Activated CD4-positive, alpha-beta T cell treated with anti-CD3 and anti-CD28 coated beads, Interleukin-2, amount 10 ng/mL, durations not matched to agents 7 days and 5 days (primary cell): Measurements from ENCODE around the gene ADAM10. TPM values are rescaled to one million over a fixed set of nuclear protein-coding genes. Genes with fewer than 3 reads are reported as not detected.
"Not testable (repeated sequence)": the region's sequence is repeated elsewhere in the genome, so short reads cannot be mapped to it uniquely, and the experiment has no call there.

Experiments
- CTCF ChIA-PET: fragments of 350-600 bp; sonication (Branson Sonifier 250); formaldehyde crosslinking; loops from one replicate; lab custom pipeline; 2021; ENCODE audit warnings: antibody characterized with exemption; lab: Charles Lee
- POLR2A ChIA-PET: fragments of 350-600 bp; sonication (Branson Sonifier 250); formaldehyde crosslinking; loops from one replicate; lab custom pipeline; 2021; ENCODE audit warnings: antibody characterized with exemption; lab: Charles Lee
- DNase-seq: peaks from one replicate; pipeline ENCODE4 v3.0.0-alpha.2; 2020
- H3K27ac Mint-ChIP-seq: one replicate; pipeline ENCODE4 v1.8.0; 2021; ENCODE audit warnings: mild to moderate bottlenecking, moderate library complexity, mixed read lengths
- H3K27me3 Mint-ChIP-seq: one replicate; pipeline ENCODE4 v1.8.0; 2021; ENCODE audit warnings: mixed read lengths
- H3K36me3 Mint-ChIP-seq: one replicate; pipeline ENCODE4 v1.8.0; 2021; ENCODE audit warnings: low read depth, mixed read lengths
- H3K4me1 Mint-ChIP-seq: one replicate; pipeline ENCODE4 v1.8.0; 2021; ENCODE audit warnings: mixed read lengths
- H3K4me3 Mint-ChIP-seq: one replicate; pipeline ENCODE4 v1.8.0; 2021; ENCODE audit warnings: mild to moderate bottlenecking, moderate library complexity, mixed read lengths
- H3K9me3 Mint-ChIP-seq: one replicate; pipeline ENCODE4 v1.8.0; 2021; ENCODE audit warnings: mixed read lengths
- total RNA-seq, 2 experiments: library from RNA; stranded (reverse); gene quantifications; one replicate each; pipeline ENCODE4 v1.2.3, GENCODE V29; 2021

ADAM10 gene
- total RNA-seq, 2 experiments from 2014 or later: 140 to 170 TPM

- H3K36me3 Mint-ChIP-seq: peaks cover 85% of the 10 kb centered on the region
- H3K27ac Mint-ChIP-seq: no peak overlapping the region
- no peak for DNase-seq
- peaks cover 30% of the 10 kb centered on the region for H3K4me1 Mint-ChIP-seq
- CTCF ChIA-PET: interaction anchor here (0.6 to 1.9 kb wide), 3 partner anchors 11 to 233 kb away, joined by 3 to 5 read pairs (median 3); no protein-coding TSS in a partner anchor
- H3K27me3 Mint-ChIP-seq: no peaks in the 10 kb centered on the region
- POLR2A ChIA-PET: no interaction called here
- H3K4me3 Mint-ChIP-seq: no peak overlapping the region
- peaks cover 19% of the 10 kb centered on the region for H3K9me3 Mint-ChIP-seq
Measured at GRCh38 chr15:58611731-58612676, 137.5 kb downstream of the ADAM10 start.

DNA sequence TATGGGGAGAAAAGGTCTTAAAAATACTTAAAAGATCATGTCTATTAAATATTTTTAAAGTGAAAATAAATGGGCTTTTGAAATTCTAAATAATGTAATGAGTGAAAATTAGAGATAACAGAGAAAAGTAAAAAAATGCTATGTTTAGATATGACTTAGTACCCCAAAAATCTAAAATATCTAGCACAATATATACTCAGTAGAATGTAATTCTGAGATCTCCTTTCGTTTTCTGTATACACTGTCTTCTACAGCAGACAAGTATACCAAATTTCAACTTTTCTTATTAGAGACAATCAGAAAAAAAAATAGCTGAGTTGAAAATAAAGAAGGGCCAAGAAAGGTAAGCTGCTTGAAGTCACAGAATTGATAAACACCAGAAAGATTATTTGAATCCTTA lies 140.8 kb downstream of the ADAM10 start:
- Mint-ChIP-seq H3K4me3 (no peak overlapping the region), H3K36me3 (peaks cover 78% of the 10 kb centered on the region), H3K9me3 (peaks cover 3% of the 10 kb centered on the region), H3K4me1 (peaks cover 22% of the 10 kb centered on the region), H3K27ac (no peak overlapping the region), H3K27me3 (no peaks in the 10 kb centered on the region)
- POLR2A ChIA-PET: interaction anchor here (0.6 kb wide), 1 partner anchor 18 kb away, joined by 4 read pairs; no protein-coding TSS in a partner anchor
- CTCF ChIA-PET: no interaction called here
- DNase-seq: no peak

- Mint-ChIP-seq H3K36me3 (peaks cover 79% of the 10 kb centered on the region), H3K27me3 (no peaks in the 10 kb centered on the region), H3K27ac (no peak overlapping the region), H3K4me1 (peaks cover 25% of the 10 kb centered on the region), H3K4me3 (no peak overlapping the region), H3K9me3 (peaks cover 1% of the 10 kb centered on the region)
- CTCF ChIA-PET: no interaction called here
- no peak for DNase-seq
- POLR2A ChIA-PET: no interaction called here
Measured at GRCh38 chr15:58608129-58608590, 141.3 kb downstream of the ADAM10 start.

DNA sequence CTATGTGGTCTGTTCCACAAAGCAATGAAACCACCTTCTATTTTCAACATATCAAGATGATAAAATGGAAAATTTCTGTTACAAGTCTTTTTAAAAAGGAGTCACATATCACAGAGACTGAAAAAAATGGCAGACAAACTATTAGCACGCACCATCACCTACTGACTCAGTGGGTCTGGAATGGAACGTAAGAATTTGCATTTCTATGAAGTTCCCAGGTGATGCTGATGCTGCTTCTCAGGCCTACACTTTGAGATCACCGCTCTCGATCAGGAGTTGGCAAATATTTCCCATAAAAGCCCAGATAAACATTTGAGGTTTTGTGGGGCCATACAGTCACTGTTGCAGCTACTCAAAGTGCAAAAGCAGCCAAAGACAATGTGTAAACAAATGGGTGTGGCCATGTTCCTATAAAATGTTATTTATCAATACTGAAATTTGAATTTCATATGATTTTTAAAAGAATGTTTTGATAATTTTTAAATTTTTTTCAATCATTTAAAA lies 142.9 kb downstream of the ADAM10 start:
- Mint-ChIP-seq H3K27me3 (no peaks in the 10 kb centered on the region), H3K36me3 (peaks cover 76% of the 10 kb centered on the region), H3K27ac (no peak overlapping the region), H3K4me1 (peaks cover 20% of the 10 kb centered on the region), H3K9me3 (no peaks in the 10 kb centered on the region), H3K4me3 (no peak overlapping the region)
- CTCF ChIA-PET: no interaction called here
- POLR2A ChIA-PET: no interaction called here
- no peak for DNase-seq

GRCh38 chr15:58605931-58606530 lies 143.5 kb downstream of the ADAM10 start:
- Mint-ChIP-seq H3K9me3 (no peaks in the 10 kb centered on the region), H3K4me1 (peaks cover 20% of the 10 kb centered on the region), H3K27ac (no peak overlapping the region), H3K36me3 (peaks cover 77% of the 10 kb centered on the region), H3K4me3 (no peak overlapping the region), H3K27me3 (no peaks in the 10 kb centered on the region)
- no peak for DNase-seq
- POLR2A ChIA-PET: no interaction called here
- CTCF ChIA-PET: interaction anchor here (0.6 kb wide), 1 partner anchor 83 kb away, joined by 3 read pairs; no protein-coding TSS in a partner anchor

GRCh38 chr15:58604455-58604923 lies 145.0 kb downstream of the ADAM10 start:
- Mint-ChIP-seq H3K4me1 (peaks cover 20% of the 10 kb centered on the region), H3K36me3 (peaks cover 62% of the 10 kb centered on the region), H3K27me3 (no peaks in the 10 kb centered on the region), H3K27ac (no peak overlapping the region), H3K9me3 (no peaks in the 10 kb centered on the region), H3K4me3 (no peak overlapping the region)
- no peak for DNase-seq
- POLR2A ChIA-PET: no interaction called here
- CTCF ChIA-PET: interaction anchor here (1.5 kb wide), 1 partner anchor 19 kb away, joined by 4 read pairs; no protein-coding TSS in a partner anchor

- H3K27me3 Mint-ChIP-seq, DNase-seq, H3K27ac Mint-ChIP-seq, H3K4me3 Mint-ChIP-seq, H3K9me3 Mint-ChIP-seq, POLR2A ChIA-PET: not testable (repeated sequence)
- CTCF ChIA-PET: interaction anchor here (1.5 kb wide), 1 partner anchor 19 kb away, joined by 4 read pairs; no protein-coding TSS in a partner anchor
- Mint-ChIP-seq H3K4me1 (peaks cover 16% of the 10 kb centered on the region), H3K36me3 (peaks cover 60% of the 10 kb centered on the region)
Measured at GRCh38 chr15:58603927-58604326, 145.6 kb downstream of the ADAM10 start.

DNA sequence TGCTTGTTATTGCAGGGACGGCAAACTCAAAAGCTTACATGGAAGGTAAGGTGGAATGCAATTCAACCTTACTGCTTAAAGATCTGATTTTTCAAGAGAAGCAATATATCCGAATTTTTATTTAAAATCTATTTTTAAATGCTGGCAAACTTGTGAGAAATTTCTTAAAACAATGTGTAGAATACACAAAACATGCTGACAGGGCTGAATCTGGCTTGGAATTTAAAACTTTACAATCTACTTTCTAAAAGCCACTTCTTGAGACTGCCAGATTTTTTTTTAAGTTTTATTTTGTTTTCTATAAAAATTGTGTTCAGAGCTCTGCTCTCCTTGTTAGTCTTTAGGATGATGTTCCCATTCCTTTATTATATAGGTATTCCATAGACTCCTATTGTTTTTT lies 146.7 kb downstream of the ADAM10 start:
- Mint-ChIP-seq H3K27me3 (no peaks in the 10 kb centered on the region), H3K9me3 (no peaks in the 10 kb centered on the region), H3K4me3 (no peak overlapping the region), H3K27ac (no peak overlapping the region), H3K36me3 (peaks cover 58% of the 10 kb centered on the region), H3K4me1 (peaks cover 11% of the 10 kb centered on the region)
- DNase-seq: no peak
- ChIA-PET CTCF (no interaction called here), POLR2A (no interaction called here)

- Mint-ChIP-seq H3K36me3 (peaks cover 55% of the 10 kb centered on the region), H3K27ac (no peak overlapping the region)
- POLR2A ChIA-PET: no interaction called here
Measured at GRCh38 chr15:58598829-58599210, 150.7 kb downstream of the ADAM10 start.

DNA sequence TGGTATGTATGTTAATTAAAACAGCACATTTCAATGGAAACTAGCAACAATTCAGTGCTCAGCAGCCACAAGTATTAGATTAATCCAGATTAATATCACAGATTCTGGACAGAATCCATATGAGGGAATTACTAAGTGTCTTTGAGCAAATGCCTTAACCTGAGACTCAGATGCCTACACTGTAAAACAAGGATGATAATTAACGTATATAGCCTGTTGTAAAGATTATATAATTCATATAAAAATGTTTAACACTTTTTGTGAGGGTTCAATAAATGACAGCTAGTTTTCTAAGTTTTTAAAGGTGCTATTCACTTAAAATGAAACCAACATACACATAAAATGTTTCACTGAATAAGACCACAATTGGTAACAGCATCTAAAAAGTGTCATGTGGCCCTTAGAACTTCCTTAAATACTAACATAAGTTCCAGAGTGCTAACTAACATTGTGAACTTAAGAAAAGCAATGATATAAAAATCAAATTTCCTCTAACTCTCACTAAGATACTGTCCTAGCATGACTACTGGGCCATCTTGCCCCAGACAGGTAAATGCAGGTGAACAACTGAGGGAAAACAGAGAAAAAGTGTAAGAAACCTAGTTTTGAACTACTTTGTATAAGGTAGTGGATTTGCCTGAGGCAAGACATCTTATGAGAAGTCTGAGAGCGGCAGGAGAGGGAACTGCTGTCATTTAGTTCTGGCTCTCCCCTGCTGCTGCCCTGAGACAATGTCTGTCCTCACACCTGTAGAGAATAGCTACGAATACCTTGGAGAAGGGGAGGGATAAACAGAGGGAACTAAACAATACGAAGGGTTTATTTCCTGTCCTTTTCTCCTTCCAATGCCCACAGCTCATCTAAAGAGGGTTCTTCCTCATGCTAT lies 151.3 kb downstream of the ADAM10 start:
- H3K27me3 Mint-ChIP-seq: no peaks in the 10 kb centered on the region
- CTCF ChIA-PET: interaction anchor here (1.0 kb wide), 1 partner anchor 10 kb away, joined by 3 read pairs; no protein-coding TSS in a partner anchor

More at GRCh38 chr15:58598829-58599210, 150.7 kb downstream of the ADAM10 start:
- H3K4me1 Mint-ChIP-seq: peaks cover 26% of the 10 kb centered on the region
- no peaks in the 10 kb centered on the region for H3K9me3 Mint-ChIP-seq
- H3K4me3 Mint-ChIP-seq: no peak overlapping the region
- DNase-seq: no peak
- no peaks in the 10 kb centered on the region for H3K27me3 Mint-ChIP-seq
- CTCF ChIA-PET: no interaction called here

GRCh38 chr15:58595516-58596263 lies 153.8 kb downstream of the ADAM10 start:
- CTCF ChIA-PET: interaction anchor here (0.8 kb wide), 1 partner anchor 79 kb away, joined by 3 read pairs; no protein-coding TSS in a partner anchor
- POLR2A ChIA-PET: no interaction called here
- no peaks in the 10 kb centered on the region for H3K9me3 Mint-ChIP-seq
- H3K27me3 Mint-ChIP-seq: no peaks in the 10 kb centered on the region
- no peak for DNase-seq
- no peak overlapping the region for H3K4me3 Mint-ChIP-seq
- no peak overlapping the region for H3K27ac Mint-ChIP-seq
- H3K36me3 Mint-ChIP-seq: peaks cover 59% of the 10 kb centered on the region
- peaks cover 28% of the 10 kb centered on the region for H3K4me1 Mint-ChIP-seq

More for the DNA sequence above, 151.3 kb downstream of the ADAM10 start:
- H3K9me3 Mint-ChIP-seq: no peaks in the 10 kb centered on the region
- peaks cover 56% of the 10 kb centered on the region for H3K36me3 Mint-ChIP-seq
- H3K27ac Mint-ChIP-seq: no peak overlapping the region
- H3K4me3 Mint-ChIP-seq: no peak overlapping the region
- peaks cover 27% of the 10 kb centered on the region for H3K4me1 Mint-ChIP-seq
- POLR2A ChIA-PET: no interaction called here
- no peak for DNase-seq
